Stimulated activated CD4-positive, alpha-beta T cell treated with anti-CD3 and anti-CD28 coated beads, Interleukin-1b, Interleukin-23, amount 100 ng/mL, for 48 hours (primary cell): Measurements from ENCODE around the gene DAGLA.
"Not testable (repeated sequence)": the region's sequence is repeated elsewhere in the genome, so short reads cannot be mapped to it uniquely, and the experiment has no call there.

ENCODE experiments used
- DNase-seq: peaks from one replicate; pipeline ENCODE4 v3.0.0-alpha.2; 2020

The DAGLA gene

GRCh38 chr11:61679893-61680621 is at the start of gene DAGLA:
TSS of gene DAGLA (plus strand) at chr11:61680391. CDS start at chr11:61720156, 39,765 bp downstream.
- peak; percentile 70 for DNase-seq

GRCh38 chr11:61632096-61632495 is 48.1 kb upstream of the DAGLA start:
- no peak for DNase-seq

GRCh38 chr11:61635304-61635703 is 44.9 kb upstream of the DAGLA start:
- no peak for DNase-seq

- no peak for DNase-seq
These were observed 44.4 kb upstream of the DAGLA start for GRCh38 chr11:61635787-61636186.

GRCh38 chr11:61636676-61637075 is 43.5 kb upstream of the DAGLA start:
- DNase-seq: no peak

GRCh38 chr11:61637277-61637676 is 42.9 kb upstream of the DAGLA start:
- DNase-seq: no peak

GRCh38 chr11:61639816-61640443 is 40.3 kb upstream of the DAGLA start:
- no peak for DNase-seq

- no peak for DNase-seq
These were observed 38.0 kb upstream of the DAGLA start for GRCh38 chr11:61642162-61642561.

GRCh38 chr11:61645179-61645868 is 34.9 kb upstream of the DAGLA start:
- DNase-seq: no peak

GRCh38 chr11:61647529-61647928 is 32.7 kb upstream of the DAGLA start:
- no peak for DNase-seq

- no peak for DNase-seq
These were observed 29.2 kb upstream of the DAGLA start for GRCh38 chr11:61650781-61651571.

GRCh38 chr11:61652135-61652534 is 28.1 kb upstream of the DAGLA start:
- DNase-seq: no peak

- DNase-seq: no peak
These were observed 25.8 kb upstream of the DAGLA start for GRCh38 chr11:61654397-61654829.

GRCh38 chr11:61655266-61656159 is 24.7 kb upstream of the DAGLA start:
- DNase-seq: not testable (repeated sequence)

- DNase-seq: no peak
These were observed 23.7 kb upstream of the DAGLA start for GRCh38 chr11:61656347-61657077.

- no peak for DNase-seq
These were observed 22.5 kb upstream of the DAGLA start for GRCh38 chr11:61657566-61658290.

- DNase-seq: no peak
These were observed 20.6 kb upstream of the DAGLA start for GRCh38 chr11:61659413-61660196.

- not testable (repeated sequence) for DNase-seq
These were observed 19.2 kb upstream of the DAGLA start for GRCh38 chr11:61660997-61661396.

- DNase-seq: no peak
These were observed 13.4 kb upstream of the DAGLA start for GRCh38 chr11:61666684-61667297.
